Measurements from ENCODE around the gene CIRBP.
A peak's percentile ranks its signal among the peaks of the same experiment; 100 is the strongest.

Gene CIRBP

GRCh38 chr19:1232652-1233072, 36.5 kb upstream of the CIRBP start:
- Mint-ChIP-seq H3K4me3 (no peak overlapping the region), H3K27ac (no peak overlapping the region), H3K9me3 (no peaks in the 10 kb centered on the region), H3K4me1 (peaks cover 15% of the 10 kb centered on the region), H3K36me3 (ENCODE audit: low read depth) (peaks cover 5% of the 10 kb centered on the region), H3K27me3 (ENCODE audit: low read depth, poor library complexity) (no peaks in the 10 kb centered on the region)
- no peak for DNase-seq
- TF ChIP-seq, protein P1, sequence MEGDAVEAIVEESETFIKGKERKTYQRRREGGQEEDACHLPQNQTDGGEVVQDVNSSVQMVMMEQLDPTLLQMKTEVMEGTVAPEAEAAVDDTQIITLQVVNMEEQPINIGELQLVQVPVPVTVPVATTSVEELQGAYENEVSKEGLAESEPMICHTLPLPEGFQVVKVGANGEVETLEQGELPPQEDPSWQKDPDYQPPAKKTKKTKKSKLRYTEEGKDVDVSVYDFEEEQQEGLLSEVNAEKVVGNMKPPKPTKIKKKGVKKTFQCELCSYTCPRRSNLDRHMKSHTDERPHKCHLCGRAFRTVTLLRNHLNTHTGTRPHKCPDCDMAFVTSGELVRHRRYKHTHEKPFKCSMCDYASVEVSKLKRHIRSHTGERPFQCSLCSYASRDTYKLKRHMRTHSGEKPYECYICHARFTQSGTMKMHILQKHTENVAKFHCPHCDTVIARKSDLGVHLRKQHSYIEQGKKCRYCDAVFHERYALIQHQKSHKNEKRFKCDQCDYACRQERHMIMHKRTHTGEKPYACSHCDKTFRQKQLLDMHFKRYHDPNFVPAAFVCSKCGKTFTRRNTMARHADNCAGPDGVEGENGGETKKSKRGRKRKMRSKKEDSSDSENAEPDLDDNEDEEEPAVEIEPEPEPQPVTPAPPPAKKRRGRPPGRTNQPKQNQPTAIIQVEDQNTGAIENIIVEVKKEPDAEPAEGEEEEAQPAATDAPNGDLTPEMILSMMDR (IDR thresholded peaks at IDR 0.05) = no peak

- no peak for DNase-seq
- Mint-ChIP-seq H3K9me3 (no peaks in the 10 kb centered on the region), H3K36me3 (ENCODE audit: low read depth) (peaks cover 1% of the 10 kb centered on the region), H3K27ac (no peak overlapping the region), H3K27me3 (ENCODE audit: low read depth, poor library complexity) (no peaks in the 10 kb centered on the region), H3K4me3 (no peak overlapping the region), H3K4me1 (peaks cover 15% of the 10 kb centered on the region)
- TF ChIP-seq, protein P1 (IDR thresholded peaks at IDR 0.05) = no peak
Observed at GRCh38 chr19:1233115-1233667, 35.9 kb upstream of the CIRBP start.

- Mint-ChIP-seq H3K9me3 (no peaks in the 10 kb centered on the region), H3K4me1 (peaks cover 26% of the 10 kb centered on the region), H3K27ac (no peak overlapping the region), H3K4me3 (no peak overlapping the region), H3K36me3 (ENCODE audit: low read depth) (no peaks in the 10 kb centered on the region), H3K27me3 (ENCODE audit: low read depth, poor library complexity) (no peaks in the 10 kb centered on the region)
- no peak for DNase-seq
- TF ChIP-seq, protein P1 (IDR thresholded peaks at IDR 0.05) = no peak
Observed at GRCh38 chr19:1234051-1234954, 34.8 kb upstream of the CIRBP start.

- Mint-ChIP-seq H3K4me1 (peaks cover 29% of the 10 kb centered on the region), H3K27ac (no peak overlapping the region), H3K27me3 (ENCODE audit: low read depth, poor library complexity) (no peaks in the 10 kb centered on the region), H3K36me3 (ENCODE audit: low read depth) (no peaks in the 10 kb centered on the region), H3K4me3 (no peak overlapping the region), H3K9me3 (no peaks in the 10 kb centered on the region)
- no peak for DNase-seq
- TF ChIP-seq, protein P1 (IDR thresholded peaks at IDR 0.05) = no peak
Observed at GRCh38 chr19:1234955-1235380, 34.2 kb upstream of the CIRBP start.

DNA sequence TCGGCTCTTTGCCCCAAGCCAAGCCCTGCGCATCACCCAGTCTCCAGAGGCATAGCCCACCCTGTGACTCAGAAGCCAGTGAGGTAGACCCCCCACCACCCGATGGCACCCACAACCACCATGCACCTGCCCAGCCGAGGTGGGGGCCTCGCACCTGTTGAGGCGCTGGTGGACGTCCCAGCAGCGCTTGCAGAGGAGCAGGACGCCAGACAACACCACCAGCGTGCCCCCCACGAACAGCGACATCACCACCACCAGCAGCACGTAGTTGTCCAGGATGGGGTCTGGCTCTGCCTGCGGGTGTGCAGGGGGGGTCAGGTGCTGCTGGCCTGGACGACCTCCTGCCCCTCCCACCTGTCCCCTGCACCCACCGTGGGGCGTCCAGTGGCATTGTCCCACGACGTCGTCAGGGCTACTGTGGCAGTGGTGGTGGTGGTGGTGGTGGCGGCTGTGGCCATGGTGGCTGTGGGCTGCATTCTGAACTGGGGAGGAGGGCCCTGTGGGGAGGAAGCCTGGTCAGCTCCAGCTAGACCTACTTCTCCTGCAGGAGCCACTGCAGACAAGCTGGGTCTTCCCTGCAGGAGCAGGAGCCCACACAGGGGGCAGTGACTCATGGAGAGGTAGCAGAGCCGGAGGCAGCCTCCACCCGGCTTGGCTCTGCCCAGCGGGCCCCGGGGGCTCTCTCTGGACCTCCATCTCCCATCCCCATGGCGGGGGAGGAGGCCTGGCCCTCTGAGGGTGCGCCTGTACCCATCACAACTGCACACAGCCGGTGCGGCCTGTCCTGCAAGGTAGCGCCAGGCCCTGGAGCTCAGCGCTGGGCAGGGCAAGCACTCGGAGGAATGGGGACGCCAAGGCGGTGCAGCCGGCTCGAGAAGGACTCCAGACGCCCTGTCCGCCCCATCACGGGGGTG, 33.2 kb upstream of the CIRBP start:
- Mint-ChIP-seq H3K27ac (no peak overlapping the region), H3K9me3 (no peaks in the 10 kb centered on the region), H3K4me1 (peaks cover 29% of the 10 kb centered on the region), H3K4me3 (peak overlapping the region; percentile 62), H3K27me3 (ENCODE audit: low read depth, poor library complexity) (no peaks in the 10 kb centered on the region), H3K36me3 (ENCODE audit: low read depth) (no peaks in the 10 kb centered on the region)
- DNase-seq = no peak
- TF ChIP-seq, protein P1 (IDR thresholded peaks at IDR 0.05) = no peak
